H1 (cell line): ENCODE measurements around the gene ABCG8. TPM values are rescaled to one million over a fixed set of nuclear protein-coding genes. Genes with fewer than 3 reads are reported as not detected.

Source experiments
- CTCF ChIA-PET: fragments of 300-600 bp; sonication (Branson Sonifier 250); formaldehyde crosslinking; loops from one replicate; lab custom pipeline; 2021; ENCODE audit not compliant: partially characterized antibody; lab: Charles Lee
- POLR2A ChIA-PET: fragments of 300-600 bp; sonication (Branson Sonifier 250); formaldehyde crosslinking; loops from one replicate; lab custom pipeline; 2021; ENCODE audit warnings: inconsistent platforms; ENCODE audit not compliant: partially characterized antibody; lab: Charles Lee
- DNase-seq, 2 experiments: peaks; one replicate each; pipeline versions ENCODE4 v3.0.0 to v3.0.0-alpha.2; 2010 to 2022; ENCODE audit warnings: low spot score in 2 of 2, low read depth in 1 of 2, mixed read lengths in 1 of 2
- FAIRE-seq: peaks from 2 replicates; lab custom pipeline; 2011; peaks lifted over from hg19 to GRCh38; lab: Jason Lieb, UNC
- H2AFZ ChIP-seq: 2 replicates; pipeline ENCODE4 v1.8.1; 2012; ENCODE audit warnings: low read length, inconsistent platforms
- H2AK5ac ChIP-seq: 2 replicates; pipeline ENCODE4 v1.6.1; 2013; ENCODE audit warnings: low read depth, low read length
- H2BK120ac ChIP-seq: replicated peaks from 2 replicates; pipeline ENCODE3; 2013; ENCODE audit warnings: low read depth, low read length, inconsistent platforms
- H2BK12ac ChIP-seq: 2 replicates; pipeline ENCODE4 v1.6.1; 2013; ENCODE audit warnings: low read depth, low read length
- H2BK15ac ChIP-seq: 2 replicates; pipeline ENCODE4 v1.6.1; 2013; ENCODE audit warnings: low read length
- H2BK20ac ChIP-seq: 2 replicates; pipeline ENCODE4 v1.6.1; 2013; ENCODE audit warnings: low read length
- H2BK5ac ChIP-seq: 2 replicates; pipeline ENCODE4 v1.6.1; 2013; ENCODE audit warnings: low read depth, low read length
- H3K14ac ChIP-seq: 2 replicates; pipeline ENCODE4 v1.6.1; 2013; ENCODE audit warnings: inconsistent platforms; ENCODE audit not compliant: insufficient read length
- H3K18ac ChIP-seq: 2 replicates; pipeline ENCODE4 v1.6.1; 2013; ENCODE audit warnings: low read length; ENCODE audit errors: extremely low read depth
- H3K23ac ChIP-seq: 2 replicates; pipeline ENCODE4 v1.6.1; 2013; ENCODE audit warnings: inconsistent platforms; ENCODE audit not compliant: insufficient read length
- H3K23me2 ChIP-seq: 2 replicates; pipeline ENCODE4 v1.6.1; 2013; ENCODE audit warnings: low read depth, low read length
- H3K27ac ChIP-seq: 2 replicates; pipeline ENCODE4 v1.6.1; 2011; ENCODE audit warnings: low read depth, low read length, inconsistent platforms
- H3K27me3 ChIP-seq, 4 experiments: replicated peaks in 1 of 4; 1 replicate in 1 of 4; 2 replicates in 3 of 4; pipeline versions ENCODE4 v1.6.1 to v1.8.1; 2011 to 2013; ENCODE audit warnings: low read length in 3 of 4, mild to moderate bottlenecking in 3 of 4, inconsistent platforms in 2 of 4, mixed read lengths in 2 of 4, moderate library complexity in 1 of 4; ENCODE audit not compliant: control insufficient read depth in 3 of 4, insufficient read depth in 3 of 4; ENCODE audit errors: extremely low read depth in 1 of 4
- H3K36me3 ChIP-seq, 4 experiments: 2 replicates each; pipeline versions ENCODE4 v1.6.1 to v1.8.1; 2011 to 2013; ENCODE audit warnings: mild to moderate bottlenecking in 4 of 4, low read length in 3 of 4, moderate library complexity in 2 of 4, control low read depth in 1 of 4, inconsistent platforms in 1 of 4; ENCODE audit not compliant: insufficient read depth in 4 of 4, control insufficient read depth in 2 of 4
- H3K4ac ChIP-seq: replicated peaks from 2 replicates; pipeline ENCODE3; 2013; ENCODE audit warnings: low read length, low read depth, mixed read lengths, inconsistent platforms; ENCODE audit not compliant: insufficient read length
- H3K4me1 ChIP-seq, 4 experiments: replicated peaks in 1 of 4; 1 replicate in 1 of 4; 2 replicates in 3 of 4; pipeline versions ENCODE4 v1.6.1 to v1.8.1; 2011 to 2013; ENCODE audit warnings: low read length in 3 of 4, inconsistent platforms in 2 of 4, mixed read lengths in 1 of 4; ENCODE audit not compliant: insufficient read depth in 4 of 4, control insufficient read depth in 3 of 4
- H3K4me2 ChIP-seq, 2 experiments: 2 replicates each; pipeline versions ENCODE4 v1.6.1 to v1.8.1; 2011 to 2013; ENCODE audit warnings: low read depth in 2 of 2, low read length in 2 of 2, control low read depth in 1 of 2, inconsistent platforms in 1 of 2, mild to moderate bottlenecking in 1 of 2; ENCODE audit not compliant: insufficient read depth in 1 of 2
- H3K4me3 ChIP-seq, 4 experiments: fragments of 200-600, 300-600 bp in 1 of 4; sonication (generic), shearing (Covaris generic), sonication (Bioruptor Twin) in 1 of 4; 2 replicates each; pipeline versions ENCODE4 v1.5.1 to v1.8.1; 2011 to 2016; ENCODE audit warnings: low read length in 4 of 4, low read depth in 3 of 4, control low read depth in 2 of 4, inconsistent platforms in 2 of 4, mild to moderate bottlenecking in 2 of 4, mixed read lengths in 1 of 4, moderate library complexity in 1 of 4; ENCODE audit not compliant: insufficient read depth in 2 of 4; ENCODE audit errors: extremely low read depth in 1 of 4
- H3K56ac ChIP-seq: replicated peaks from 2 replicates; pipeline ENCODE3; 2013; ENCODE audit warnings: low read depth, mild to moderate bottlenecking, mixed read lengths, low read length, inconsistent platforms; ENCODE audit not compliant: insufficient read length
- H3K79me1 ChIP-seq: 2 replicates; pipeline ENCODE4 v1.6.1; 2013; ENCODE audit warnings: low read depth, low read length, control low read depth
- H3K79me2 ChIP-seq, 2 experiments: 2 replicates each; pipeline versions ENCODE4 v1.6.1 to v1.8.1; 2012 to 2013; ENCODE audit warnings: low read length in 2 of 2, mild to moderate bottlenecking in 2 of 2, inconsistent platforms in 1 of 2; ENCODE audit not compliant: insufficient read depth in 2 of 2, control insufficient read depth in 1 of 2
- H3K9ac ChIP-seq, 4 experiments: replicated peaks in 1 of 4; 1 replicate in 1 of 4; 2 replicates in 3 of 4; pipeline versions ENCODE4 v1.6.1 to v1.8.1; 2011 to 2013; ENCODE audit warnings: low read depth in 3 of 4, low read length in 3 of 4, control low read depth in 2 of 4, mild to moderate bottlenecking in 2 of 4, moderate library complexity in 2 of 4, inconsistent platforms in 1 of 4; ENCODE audit errors: extremely low read depth in 1 of 4
- H3K9me3 ChIP-seq, 2 experiments: 2 replicates each; pipeline versions ENCODE4 v1.6.1 to v1.8.1; 2012 to 2013; ENCODE audit warnings: mild to moderate bottlenecking in 2 of 2, moderate library complexity in 2 of 2, control low read depth in 1 of 2, inconsistent platforms in 1 of 2, low read depth in 1 of 2, low read length in 1 of 2, mixed read lengths in 1 of 2; ENCODE audit not compliant: insufficient read depth in 2 of 2
- H4K20me1 ChIP-seq, 2 experiments: replicated peaks in 1 of 2; 2 replicates each; pipeline versions ENCODE3 to v1.8.1; 2011 to 2013; ENCODE audit warnings: inconsistent platforms in 2 of 2, low read length in 2 of 2, mild to moderate bottlenecking in 1 of 2; ENCODE audit not compliant: insufficient read depth in 2 of 2, control insufficient read depth in 1 of 2
- H4K5ac ChIP-seq: 2 replicates; pipeline ENCODE4 v1.6.1; 2013; ENCODE audit warnings: low read length, low read depth, mixed read lengths, inconsistent platforms; ENCODE audit not compliant: insufficient read length
- H4K8ac ChIP-seq: 2 replicates; pipeline ENCODE4 v1.8.0; 2013; ENCODE audit warnings: mild to moderate bottlenecking, moderate library complexity, low read length, inconsistent platforms; ENCODE audit not compliant: insufficient read depth; ENCODE audit errors: extremely low read depth
- H4K91ac ChIP-seq: replicated peaks from 2 replicates; pipeline ENCODE3; 2013; ENCODE audit warnings: low read length, mixed read lengths, inconsistent platforms; ENCODE audit not compliant: insufficient read length
- SAP30 ChIP-seq: fragments of 300-600 bp; sonication (generic); IDR thresholded peaks from 2 replicates; pipeline ENCODE4 v1.7.1; 2012; ENCODE audit warnings: low read length, moderate library complexity, mild to moderate bottlenecking, inconsistent platforms; ENCODE audit not compliant: insufficient read depth, insufficient replicate concordance
- WGBS, 2 experiments: shearing (Covaris generic) in 1 of 2; methylation state at CpG; one replicate each; pipeline versions ENCODE4 v1.1.6 to v1.1.7; 2013 to 2015; ENCODE audit warnings: low lambda C conversion rate in 2 of 2, mixed read lengths in 2 of 2, inconsistent platforms in 1 of 2, low coverage in 1 of 2, missing lambda C conversion rate in 1 of 2; ENCODE audit not compliant: insufficient replicate concordance in 2 of 2, insufficient coverage in 1 of 2, insufficient read length in 1 of 2; ENCODE audit errors: extremely low coverage in 1 of 2, missing lambda C conversion rate in 1 of 2; 5-methylcytosine and 5-hydroxymethylcytosine counted together
- long read RNA-seq, 2 experiments: library from RNA in 1 of 2; library from capped mRNA in 1 of 2; stranded (forward); transcript quantifications; one replicate each; pipeline ENCODE4 v2.0.0, GENCODE V29; 2021; ENCODE audit warnings: inconsistent platforms in 1 of 2
- polyA minus RNA-seq, 3 experiments: library from RNA; depleted of rRNA, polyadenylated mRNA; stranded (reverse); fragments of >200 nt; gene quantifications; 1 replicate in 2 of 3; 2 replicates in 1 of 3; pipeline ENCODE4 v1.2.3, GENCODE V29; 2011
- polyA plus RNA-seq, 7 experiments: library from polyadenylated mRNA; depleted of rRNA in 3 of 7; stranded (reverse) in 5 of 7; unstranded in 2 of 7; fragments of >200 nt in 5 of 7; fragments of 200-250 nt in 2 of 7; gene quantifications; 1 replicate in 5 of 7; 2 replicates in 1 of 7; 4 replicates in 1 of 7; pipeline versions ENCODE4 v1.2.1 to v1.2.3, GENCODE V29; 2011 to 2013; ENCODE audit warnings: missing spikeins in 2 of 7, mixed read lengths in 2 of 7
- total RNA-seq: library from RNA; stranded (reverse); fragmentation: NEBNext Ultra II Directional; extraction: Animal tissue kit (Norgen Biotek cat#: 25700); gene quantifications from 2 replicates; pipeline ENCODE4 v1.2.1, GENCODE V29; 2021

The ABCG8 gene
- not detected in 2 replicates for total RNA-seq
- 0.02 TPM in 1 of 2 replicates, not detected in the other for polyA plus RNA-seq (2011; rRNA removed)
- not detected for polyA plus RNA-seq (2011; cell fraction: cytosol; rRNA removed)
- polyA plus RNA-seq (2011; cell fraction: nucleus; rRNA removed) = not detected
- polyA plus RNA-seq (2012, experiment 1 of 2) = not detected in 4 replicates
- not detected for polyA plus RNA-seq (2012, experiment 2 of 2)
- polyA plus RNA-seq (2013, experiment 1 of 2) = not detected
- polyA plus RNA-seq (2013, experiment 2 of 2) = not detected
- polyA minus RNA-seq (2011; rRNA and poly(A)+ RNA removed) = 0.06 TPM in 1 of 2 replicates, not detected in the other
- polyA minus RNA-seq (2011; cell fraction: cytosol; rRNA and poly(A)+ RNA removed) = not detected
- not detected for polyA minus RNA-seq (2011; cell fraction: nucleus; rRNA and poly(A)+ RNA removed)
- long read RNA-seq, experiment 1 = 0 reads
- long read RNA-seq, experiment 2 = 0 reads

DNA sequence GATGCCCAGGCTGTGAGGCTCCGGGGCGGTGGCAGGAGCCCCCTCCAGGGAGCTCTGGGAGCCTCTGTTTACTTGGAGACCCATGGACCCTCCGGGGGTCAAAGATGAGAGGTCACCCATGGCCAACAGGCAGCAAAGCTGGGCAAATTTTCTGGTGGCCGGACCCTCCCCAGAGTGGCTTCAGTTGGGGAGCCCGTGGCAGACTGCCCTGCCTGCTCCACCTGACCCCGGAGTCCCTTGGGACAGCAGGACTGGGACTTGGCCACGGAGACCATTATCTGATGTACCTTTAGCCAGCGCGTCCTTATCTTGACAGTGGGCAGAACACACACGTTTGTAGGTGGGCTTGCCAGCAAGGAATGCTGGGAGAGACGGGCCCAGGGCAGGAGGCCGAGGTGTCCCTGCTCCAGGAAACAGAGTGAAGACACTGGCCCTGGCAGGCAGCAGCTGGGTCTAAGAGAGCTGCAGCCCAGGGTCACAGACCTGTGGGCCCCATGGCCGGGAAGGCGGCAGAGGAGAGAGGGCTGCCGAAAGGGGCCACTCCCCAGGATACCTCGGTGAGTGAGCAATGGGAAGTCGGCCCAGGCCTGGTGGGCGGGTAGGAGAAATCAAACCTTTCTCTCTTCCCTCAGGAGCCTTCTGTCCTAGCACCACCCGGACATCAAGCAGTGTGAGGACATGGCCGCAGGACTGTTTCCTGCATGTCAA, at the start of gene ABCG8, which contains the start of gene ABCG5:
ABCG8 (plus strand) TSS at position 412 of the 708 bp plus-strand sequence; CDS start at position 495, 83 bp downstream.
ABCG5 (minus strand) TSS at position 280 of the 708 bp plus-strand sequence; CDS start at position 120, 160 bp downstream.
- Histone ChIP-seq H2AK5ac (no peak within 1 kb of the TSS), H3K18ac (no peak within 1 kb of the TSS), H3K79me1 (no peaks in the 10 kb centered on the region), H2BK20ac (no peak within 1 kb of the TSS), H4K8ac (peak within 1 kb of the TSS; percentile 28), H3K4me3 (no peak within 1 kb of the TSS), H3K36me3 (no peaks in the 10 kb centered on the region), H3K23ac (no peak within 1 kb of the TSS), H3K4ac (no peak within 1 kb of the TSS), H3K56ac (no peak within 1 kb of the TSS), H2BK15ac (no peak within 1 kb of the TSS), H3K9me3 (no peaks in the 10 kb centered on the region), H2AFZ (peak within 1 kb of the TSS; percentile 91), H3K4me1 (peaks cover 0 to 6% (median 2%) of the 10 kb centered on the region in 4 experiments; a peak in 3 of 7 replicates), H3K4me2 (no peak within 1 kb of the TSS), H4K20me1 (no peaks in the 10 kb centered on the region), H2BK120ac (no peak within 1 kb of the TSS), H4K91ac (no peak within 1 kb of the TSS), H4K5ac (no peak within 1 kb of the TSS), H3K27me3 (no peaks in the 10 kb centered on the region), H3K23me2 (no peaks in the 10 kb centered on the region), H2BK5ac (no peak within 1 kb of the TSS), H3K27ac (no peak within 1 kb of the TSS), H3K79me2 (no peaks in the 10 kb centered on the region), H2BK12ac (no peak within 1 kb of the TSS), H3K9ac (no peak within 1 kb of the TSS), H3K14ac (no peak within 1 kb of the TSS)
- DNase-seq (peak in 1 of 2 experiments; percentile 42), FAIRE-seq (no peak)
- TF ChIP-seq SAP30 = no peak
- ChIA-PET POLR2A (no interaction called here), CTCF (no interaction called here)
- WGBS, 2 experiments = 94% methylated on average over 17 of the region's 20 CpGs; no CpG with 5 or more reads in 1 of the 2 experiments
